OCI-LY7 (cell line): Measurements from ENCODE around the gene ANO4.

Experiments used
- EZH2phosphoT487 ChIP-seq: fragments of 200-600 bp; sonication (generic); IDR thresholded peaks from 2 replicates; pipeline ENCODE4 v1.6.1; 2018; ENCODE audit warnings: low read depth, borderline replicate concordance, mild to moderate bottlenecking, mixed run types, antibody characterized with exemption, low read length, moderate library complexity, mixed read lengths
- TF ChIP-seq, protein P1 (sequence below): fragments of 200-600 bp; sonication (generic); conservative IDR thresholded peaks from 2 replicates; pipeline ENCODE4 v1.5.1; 2014; ENCODE audit warnings: mild to moderate bottlenecking, antibody characterized with exemption, low read length, moderate library complexity, mixed read lengths

DNA sequence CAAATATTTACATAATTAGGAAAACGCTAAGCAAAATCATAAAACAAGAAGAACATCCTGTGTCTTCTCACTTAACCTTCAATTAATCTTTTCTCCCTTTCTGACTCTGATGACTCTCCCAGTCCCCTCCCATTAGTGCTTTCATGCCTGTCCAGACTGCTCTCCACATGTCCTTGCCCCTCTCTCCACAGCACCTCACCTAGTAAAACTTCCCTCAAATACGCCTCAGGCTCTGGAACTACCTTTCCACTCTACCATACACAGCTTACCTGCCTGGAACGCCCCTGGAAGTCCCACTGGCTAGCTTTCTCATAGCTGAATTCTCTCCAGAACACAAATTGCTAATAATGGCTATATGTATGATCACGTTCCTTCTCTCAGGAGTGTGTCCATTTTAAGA, 370.7 kb downstream of the ANO4 start:
- TF ChIP-seq, protein P1, sequence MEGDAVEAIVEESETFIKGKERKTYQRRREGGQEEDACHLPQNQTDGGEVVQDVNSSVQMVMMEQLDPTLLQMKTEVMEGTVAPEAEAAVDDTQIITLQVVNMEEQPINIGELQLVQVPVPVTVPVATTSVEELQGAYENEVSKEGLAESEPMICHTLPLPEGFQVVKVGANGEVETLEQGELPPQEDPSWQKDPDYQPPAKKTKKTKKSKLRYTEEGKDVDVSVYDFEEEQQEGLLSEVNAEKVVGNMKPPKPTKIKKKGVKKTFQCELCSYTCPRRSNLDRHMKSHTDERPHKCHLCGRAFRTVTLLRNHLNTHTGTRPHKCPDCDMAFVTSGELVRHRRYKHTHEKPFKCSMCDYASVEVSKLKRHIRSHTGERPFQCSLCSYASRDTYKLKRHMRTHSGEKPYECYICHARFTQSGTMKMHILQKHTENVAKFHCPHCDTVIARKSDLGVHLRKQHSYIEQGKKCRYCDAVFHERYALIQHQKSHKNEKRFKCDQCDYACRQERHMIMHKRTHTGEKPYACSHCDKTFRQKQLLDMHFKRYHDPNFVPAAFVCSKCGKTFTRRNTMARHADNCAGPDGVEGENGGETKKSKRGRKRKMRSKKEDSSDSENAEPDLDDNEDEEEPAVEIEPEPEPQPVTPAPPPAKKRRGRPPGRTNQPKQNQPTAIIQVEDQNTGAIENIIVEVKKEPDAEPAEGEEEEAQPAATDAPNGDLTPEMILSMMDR: no peak
- TF ChIP-seq EZH2phosphoT487: no peak
